Mesendoderm (in vitro differentiated cells): ENCODE data around the gene RNF168.
A peak's percentile ranks its signal among the peaks of the same experiment; 100 is the strongest.
"Not testable (repeated sequence)": the region's sequence is repeated elsewhere in the genome, so short reads cannot be mapped to it uniquely, and the experiment has no call there.

ENCODE experiments used
- DNase-seq: peaks from one replicate; pipeline ENCODE4 v3.0.0; 2013
- H2AK5ac ChIP-seq: 2 replicates; pipeline ENCODE4 v1.6.1; 2013; ENCODE audit warnings: low read length, inconsistent platforms
- H2BK120ac ChIP-seq: 2 replicates; pipeline ENCODE4 v1.6.1; 2013; ENCODE audit warnings: low read depth, mild to moderate bottlenecking, low read length, moderate library complexity, mixed read lengths
- H2BK15ac ChIP-seq: replicated peaks from 2 replicates; pipeline ENCODE4 v1.6.1; 2013; ENCODE audit warnings: low read depth, mild to moderate bottlenecking, moderate library complexity
- H2BK5ac ChIP-seq: 2 replicates; pipeline ENCODE4 v1.6.1; 2013; ENCODE audit warnings: low read length, inconsistent platforms
- H3K18ac ChIP-seq: 2 replicates; pipeline ENCODE4 v1.6.1; 2013; ENCODE audit warnings: mild to moderate bottlenecking, low read length, mixed read lengths
- H3K23ac ChIP-seq: one replicate; pipeline ENCODE4 v1.6.1; 2013; ENCODE audit warnings: low read length
- H3K27ac ChIP-seq: 2 replicates; pipeline ENCODE4 v1.5.1; 2013; ENCODE audit warnings: low read depth, mild to moderate bottlenecking, inconsistent platforms, low read length, moderate library complexity
- H3K27me3 ChIP-seq: 2 replicates; pipeline ENCODE4 v1.6.1; 2013; ENCODE audit warnings: low read length, control low read depth, mild to moderate bottlenecking, inconsistent platforms; ENCODE audit not compliant: insufficient read depth, poor library complexity
- H3K36me3 ChIP-seq: 2 replicates; pipeline ENCODE4 v1.6.1; 2013; ENCODE audit warnings: low read length, inconsistent platforms; ENCODE audit not compliant: control insufficient read depth, insufficient read depth
- H3K4ac ChIP-seq: one replicate; pipeline ENCODE4 v1.6.1; 2013; ENCODE audit warnings: low read depth, mild to moderate bottlenecking, low read length, moderate library complexity
- H3K4me1 ChIP-seq: 2 replicates; pipeline ENCODE4 v1.6.1; 2013; ENCODE audit warnings: low read depth, low read length, inconsistent platforms; ENCODE audit not compliant: control insufficient read depth
- H3K4me2 ChIP-seq: 2 replicates; pipeline ENCODE4 v1.6.1; 2013; ENCODE audit warnings: low read length
- H3K4me3 ChIP-seq: 2 replicates; pipeline ENCODE4 v1.5.1; 2013; ENCODE audit warnings: mild to moderate bottlenecking, low read length
- H3K56ac ChIP-seq: one replicate; pipeline ENCODE4 v1.6.1; 2013; ENCODE audit warnings: low read length
- H3K79me1 ChIP-seq: 2 replicates; pipeline ENCODE4 v1.6.1; 2013; ENCODE audit warnings: low read length, inconsistent platforms
- H3K79me2 ChIP-seq: 2 replicates; pipeline ENCODE4 v1.6.1; 2013; ENCODE audit warnings: mild to moderate bottlenecking, low read length; ENCODE audit not compliant: control insufficient read depth, insufficient read depth
- H3K9ac ChIP-seq: 2 replicates; pipeline ENCODE4 v1.6.1; 2013; ENCODE audit warnings: low read length, inconsistent platforms
- H4K5ac ChIP-seq: one replicate; pipeline ENCODE4 v1.6.1; 2013; ENCODE audit warnings: low read length
- H4K8ac ChIP-seq: one replicate; pipeline ENCODE4 v1.6.1; 2013; ENCODE audit warnings: low read depth, mild to moderate bottlenecking, control low read depth, low read length, moderate library complexity
- WGBS: extraction: QIAGEN DNeasy Blood & Tissue Kit; methylation state at CpG from one replicate; pipeline ENCODE4 v1.1.7; 2013; ENCODE audit warnings: low lambda C conversion rate, missing lambda C conversion rate; ENCODE audit not compliant: insufficient coverage; ENCODE audit errors: extremely low coverage; 5-methylcytosine and 5-hydroxymethylcytosine counted together

Gene RNF168

DNA sequence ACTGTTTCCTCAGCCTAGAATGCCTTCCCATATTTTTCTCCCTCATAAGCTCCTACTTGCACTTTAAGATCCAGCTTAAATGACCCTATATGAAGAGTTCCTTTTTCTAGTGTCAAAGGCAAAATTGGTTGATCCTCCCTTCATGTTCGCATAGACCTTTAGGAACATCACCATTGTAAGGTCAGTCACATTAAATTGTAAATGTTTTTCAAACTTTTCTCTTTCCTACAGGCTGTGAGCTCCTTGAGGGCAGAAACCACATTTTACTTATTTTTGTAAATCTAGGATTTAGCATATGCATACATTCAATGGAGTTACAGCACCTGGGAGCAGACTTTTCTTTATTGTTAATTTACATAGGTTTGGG lies 10.8 kb upstream of the RNF168 start:
- Histone ChIP-seq H2BK120ac (no peak overlapping the region), H3K4me2 (no peak overlapping the region), H3K79me1 (no peaks in the 10 kb centered on the region), H3K27ac (no peak overlapping the region), H3K56ac (no peak overlapping the region), H3K4me1 (no peaks in the 10 kb centered on the region), H2AK5ac (no peak overlapping the region), H3K27me3 (no peaks in the 10 kb centered on the region), H3K4me3 (no peak overlapping the region), H3K9ac (no peak overlapping the region), H3K36me3 (no peaks in the 10 kb centered on the region), H3K4ac (no peak overlapping the region), H3K79me2 (no peaks in the 10 kb centered on the region), H3K23ac (no peak overlapping the region), H2BK15ac (no peak overlapping the region), H4K8ac (no peak overlapping the region), H2BK5ac (no peak overlapping the region), H3K18ac (no peak overlapping the region), H4K5ac (no peak overlapping the region)
- DNase-seq, result no peak
- no CpG with 5 or more reads among the region's 1 CpG for WGBS

DNA sequence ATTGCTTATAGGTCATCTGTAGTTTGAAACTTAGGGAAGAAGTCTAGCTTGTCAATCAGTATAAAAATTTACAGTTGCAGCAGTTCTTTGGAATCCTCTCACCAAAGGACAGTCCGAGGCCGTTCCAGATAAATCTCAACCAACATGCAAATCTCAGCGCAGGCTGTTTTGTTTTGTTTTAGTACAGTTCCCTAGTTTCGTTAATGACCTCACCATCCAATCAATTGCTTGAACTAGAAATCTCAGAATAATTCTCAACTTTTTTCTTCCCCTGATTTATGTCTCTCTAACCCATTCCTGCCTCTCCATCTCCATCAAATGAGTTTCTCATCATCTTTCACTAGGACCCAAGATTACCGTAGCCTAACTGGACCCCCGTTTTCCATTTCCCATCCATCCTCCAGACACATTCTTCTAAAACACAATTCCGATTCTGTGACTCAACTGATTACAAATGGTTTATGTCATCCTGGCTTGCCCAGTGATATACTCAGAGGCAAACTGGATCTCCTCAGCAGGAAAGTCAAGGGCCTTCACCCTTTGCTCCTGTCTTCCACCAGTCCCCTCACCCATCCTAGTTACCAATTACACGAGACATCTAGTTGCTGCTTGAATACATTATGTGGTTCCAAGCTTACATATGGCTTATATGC lies 10.3 kb upstream of the RNF168 start:
- Histone ChIP-seq H2BK15ac (no peak overlapping the region), H3K9ac (no peak overlapping the region), H3K4ac (no peak overlapping the region), H3K79me1 (no peaks in the 10 kb centered on the region), H4K5ac (no peak overlapping the region), H3K4me3 (no peak overlapping the region), H3K56ac (no peak overlapping the region), H3K18ac (no peak overlapping the region), H3K27me3 (no peaks in the 10 kb centered on the region), H3K4me1 (no peaks in the 10 kb centered on the region), H2AK5ac (no peak overlapping the region), H3K79me2 (no peaks in the 10 kb centered on the region), H2BK5ac (no peak overlapping the region), H4K8ac (no peak overlapping the region), H2BK120ac (no peak overlapping the region), H3K4me2 (no peak overlapping the region), H3K27ac (no peak overlapping the region), H3K23ac (no peak overlapping the region), H3K36me3 (no peaks in the 10 kb centered on the region)
- WGBS, result no CpG with 5 or more reads among the region's 8 CpGs
- DNase-seq, result no peak

DNA sequence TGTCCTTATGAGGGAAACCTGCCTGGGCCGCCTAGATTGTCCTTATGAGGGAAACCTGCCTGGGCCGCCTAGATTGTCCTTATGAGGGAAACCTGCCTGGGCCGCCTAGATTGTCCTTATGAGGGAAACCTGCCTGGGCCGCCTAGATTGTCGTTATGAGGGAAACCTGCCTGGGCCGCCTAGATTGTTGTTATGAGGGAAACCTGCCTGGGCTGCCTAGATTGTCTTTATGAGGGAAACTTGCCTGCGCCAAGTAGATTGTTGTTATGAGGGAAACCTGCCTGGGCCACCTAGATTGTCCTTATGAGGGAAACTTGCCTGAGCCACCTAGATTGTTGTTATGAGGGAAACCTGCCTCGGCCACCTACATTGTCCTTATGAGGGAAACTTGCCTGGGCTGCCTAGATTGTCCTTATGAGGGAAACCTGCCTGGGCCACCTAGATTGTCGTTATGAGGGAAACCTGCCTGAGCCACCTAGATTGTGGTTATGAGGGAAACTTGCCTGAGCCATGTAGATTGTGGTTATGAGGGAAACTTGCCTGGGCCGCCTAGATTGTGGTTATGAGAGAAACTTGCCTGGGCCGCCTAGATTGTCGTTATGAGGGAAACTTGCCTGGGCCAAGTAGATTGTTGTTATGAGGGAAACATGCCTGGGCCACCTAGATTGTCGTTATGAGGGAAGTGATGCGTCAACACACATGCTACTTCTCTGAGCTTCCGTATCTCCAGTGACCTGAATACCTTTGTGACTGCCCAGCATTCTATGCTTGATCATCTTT lies 8.3 kb upstream of the RNF168 start:
- not testable (repeated sequence) for H3K27ac ChIP-seq, H3K4me3 ChIP-seq, H3K79me1 ChIP-seq, H2BK120ac ChIP-seq, DNase-seq, H3K27me3 ChIP-seq, H3K18ac ChIP-seq, H3K56ac ChIP-seq, H2AK5ac ChIP-seq, H3K4ac ChIP-seq, H3K4me2 ChIP-seq, H3K9ac ChIP-seq, H4K5ac ChIP-seq, H3K4me1 ChIP-seq, H2BK15ac ChIP-seq, H4K8ac ChIP-seq, H3K79me2 ChIP-seq, H3K23ac ChIP-seq, H3K36me3 ChIP-seq, H2BK5ac ChIP-seq
- no CpG with 5 or more reads among the region's 15 CpGs for WGBS

DNA sequence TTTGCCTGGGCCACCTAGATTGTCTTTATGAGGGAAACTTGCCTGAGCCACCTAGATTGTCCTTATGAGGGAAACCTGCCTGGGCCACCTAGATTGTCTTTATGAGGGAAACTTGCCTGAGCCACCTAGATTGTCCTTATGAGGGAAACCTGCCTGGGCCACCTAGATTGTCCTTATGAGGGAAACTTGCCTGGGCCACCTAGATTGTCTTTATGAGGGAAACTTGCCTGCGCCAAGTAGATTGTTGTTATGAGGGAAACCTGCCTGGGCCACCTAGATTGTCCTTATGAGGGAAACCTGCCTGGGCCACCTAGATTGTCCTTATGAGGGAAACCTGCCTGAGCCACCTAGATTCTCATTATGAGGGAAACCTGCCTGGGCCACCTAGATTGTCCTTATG lies 7.5 kb upstream of the RNF168 start:
- H3K23ac ChIP-seq, DNase-seq, H2BK5ac ChIP-seq: not testable (repeated sequence)

DNA sequence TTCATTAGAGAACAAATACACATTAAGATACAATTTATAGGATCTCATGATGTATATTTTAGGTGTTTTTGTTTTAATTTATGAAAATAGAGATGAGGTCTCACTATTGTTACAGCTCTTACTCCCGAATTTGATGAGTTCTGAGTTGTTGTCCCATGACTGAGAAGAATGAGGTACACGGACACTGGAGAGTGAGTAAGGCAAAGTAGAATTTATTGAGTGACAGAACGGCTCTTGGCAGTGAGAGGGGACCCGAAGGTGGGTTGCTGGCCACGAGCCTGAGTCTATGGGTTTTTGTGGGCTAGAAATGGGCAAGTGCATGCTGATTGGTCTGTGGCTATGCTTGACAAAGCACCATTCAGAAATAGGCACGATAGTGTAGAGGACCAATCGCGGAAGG lies 3.1 kb upstream of the RNF168 start:
- peak; percentile 18 for DNase-seq
- no peak overlapping the region for H3K18ac ChIP-seq
- no peak overlapping the region for H4K5ac ChIP-seq
- peaks cover 14% of the 10 kb centered on the region for H3K79me2 ChIP-seq
- H2BK5ac ChIP-seq, result no peak overlapping the region
- H3K4me1 ChIP-seq, result no peaks in the 10 kb centered on the region
- no peak overlapping the region for H3K27ac ChIP-seq
- H3K4me3 ChIP-seq, result no peak overlapping the region
- no peak overlapping the region for H3K4me2 ChIP-seq
- no peak overlapping the region for H2AK5ac ChIP-seq
- no peak overlapping the region for H3K4ac ChIP-seq
- H3K56ac ChIP-seq, result no peak overlapping the region
- no peaks in the 10 kb centered on the region for H3K36me3 ChIP-seq
- no peak overlapping the region for H3K9ac ChIP-seq
- no CpG with 5 or more reads among the region's 8 CpGs for WGBS
- no peak overlapping the region for H2BK15ac ChIP-seq
- no peak overlapping the region for H3K23ac ChIP-seq
- no peak overlapping the region for H2BK120ac ChIP-seq
- no peaks in the 10 kb centered on the region for H3K27me3 ChIP-seq
- no peak overlapping the region for H4K8ac ChIP-seq
- peaks cover 2% of the 10 kb centered on the region for H3K79me1 ChIP-seq

More for the DNA sequence above, 7.5 kb upstream of the RNF168 start:
- not testable (repeated sequence) for H4K5ac ChIP-seq, H2BK15ac ChIP-seq, H2BK120ac ChIP-seq, H3K4me3 ChIP-seq, H3K27me3 ChIP-seq, H3K4ac ChIP-seq, H3K79me2 ChIP-seq, H3K27ac ChIP-seq, H3K4me2 ChIP-seq, H3K9ac ChIP-seq, H3K36me3 ChIP-seq, H3K56ac ChIP-seq, H3K79me1 ChIP-seq, H4K8ac ChIP-seq, H3K4me1 ChIP-seq, H3K18ac ChIP-seq, H2AK5ac ChIP-seq
- WGBS, result no CpG with 5 or more reads among the region's 1 CpG
